ENCODE results near the gene CLDN7. TPM values are rescaled to one million over a fixed set of nuclear protein-coding genes. Genes with fewer than 3 reads are reported as not detected.

CLDN7 gene
- total RNA-seq, 6 experiments from 2014 or later = 0.43 to 3.0 (median 1.7) TPM

GRCh38 chr17:7280519-7281073 is 18.3 kb upstream of the CLDN7 start:
- Mint-ChIP-seq H3K9me3 (no peaks in the 10 kb centered on the region), H3K27me3 (ENCODE audit: insufficient read depth) (peaks cover 18% of the 10 kb centered on the region), H3K27ac (peak overlapping the region; percentile 86), H3K36me3 (ENCODE audit: low read depth) (no peaks in the 10 kb centered on the region), H3K4me3 (peak overlapping the region; percentile 90), H3K4me1 (ENCODE audit: low read depth) (no peaks in the 10 kb centered on the region; the same call in 1 of the 2 replicates)
- DNase-seq = peak; percentile 72
- peak; percentile 96 for TF ChIP-seq CTCF (IDR thresholded peaks at IDR 0.05)

- H3K4me1 Mint-ChIP-seq (ENCODE audit: low read depth) = no peaks in the 10 kb centered on the region; the same call in 1 of the 2 replicates
- H3K27ac Mint-ChIP-seq = no peak overlapping the region
- no peak overlapping the region for H3K4me3 Mint-ChIP-seq
- DNase-seq = no peak
- TF ChIP-seq CTCF (IDR thresholded peaks at IDR 0.05) = no peak
- no peaks in the 10 kb centered on the region for H3K36me3 Mint-ChIP-seq (ENCODE audit: low read depth)
- H3K27me3 Mint-ChIP-seq (ENCODE audit: insufficient read depth) = peaks cover 9% of the 10 kb centered on the region
- no peaks in the 10 kb centered on the region for H3K9me3 Mint-ChIP-seq
Measured at GRCh38 chr17:7279448-7279847, 17.2 kb upstream of the CLDN7 start.

GRCh38 chr17:7266784-7267183 is 4.5 kb upstream of the CLDN7 start:
- H3K4me3 Mint-ChIP-seq = peak overlapping the region; percentile 45; the same call in 1 of the 2 replicates
- H3K27me3 Mint-ChIP-seq (ENCODE audit: insufficient read depth) = peaks cover 12% of the 10 kb centered on the region
- H3K9me3 Mint-ChIP-seq = peaks cover 4% of the 10 kb centered on the region
- peaks cover 38% of the 10 kb centered on the region for H3K4me1 Mint-ChIP-seq (ENCODE audit: low read depth)
- H3K27ac Mint-ChIP-seq = peak overlapping the region; percentile 86
- no peak for TF ChIP-seq CTCF (IDR thresholded peaks at IDR 0.05)
- peak; percentile 8 for DNase-seq
- peaks cover 5% of the 10 kb centered on the region for H3K36me3 Mint-ChIP-seq (ENCODE audit: low read depth)

- Mint-ChIP-seq H3K27me3 (ENCODE audit: insufficient read depth) (peaks cover 10% of the 10 kb centered on the region), H3K4me1 (ENCODE audit: low read depth) (peaks cover 32% of the 10 kb centered on the region), H3K4me3 (peak overlapping the region; percentile 78; the same call in 1 of the 2 replicates), H3K27ac (no peak overlapping the region), H3K36me3 (ENCODE audit: low read depth) (peaks cover 5% of the 10 kb centered on the region), H3K9me3 (peaks cover 4% of the 10 kb centered on the region)
- no peak for TF ChIP-seq CTCF (IDR thresholded peaks at IDR 0.05)
- no peak for DNase-seq
Measured at GRCh38 chr17:7263801-7264078, 1.5 kb upstream of the CLDN7 start.

- Mint-ChIP-seq H3K9me3 (peaks cover 4% of the 10 kb centered on the region), H3K27me3 (ENCODE audit: insufficient read depth) (peaks cover 10% of the 10 kb centered on the region), H3K36me3 (ENCODE audit: low read depth) (peaks cover 5% of the 10 kb centered on the region), H3K4me3 (peak overlapping the region; percentile 78), H3K27ac (peak overlapping the region; percentile 30), H3K4me1 (ENCODE audit: low read depth) (peaks cover 32% of the 10 kb centered on the region)
- TF ChIP-seq CTCF (IDR thresholded peaks at IDR 0.05) = no peak
- DNase-seq = no peak
Measured at GRCh38 chr17:7262935-7263800, 890 bp upstream of the CLDN7 start.
